SU-DHL-6 (cell line): ENCODE data around the gene IMPDH1.

Source experiments
- H2AFZ ChIP-seq: fragments of 200-600 bp; sonication (generic); 2 replicates; pipeline ENCODE4 v1.6.1; 2014; ENCODE audit warnings: low read depth, mild to moderate bottlenecking, moderate library complexity, mixed read lengths, antibody characterized with exemption, low read length; ENCODE audit not compliant: severe bottlenecking
- H3F3A ChIP-seq: fragments of 200-600 bp; shearing (Covaris generic); 2 replicates; pipeline ENCODE4 v1.6.0; 2016; ENCODE audit warnings: antibody characterized with exemption, mild to moderate bottlenecking; ENCODE audit not compliant: insufficient read depth
- H3K27ac ChIP-seq: fragments of 200-600 bp; sonication (generic); 2 replicates; pipeline ENCODE4 v1.5.1; 2016; ENCODE audit warnings: low read depth, mild to moderate bottlenecking, low read length, moderate library complexity, mixed read lengths
- H3K27me3 ChIP-seq: fragments of 200-600 bp; sonication (generic), shearing (Covaris generic); 2 replicates; pipeline ENCODE4 v1.6.0; 2014; ENCODE audit warnings: mild to moderate bottlenecking, low read length
- H3K36me3 ChIP-seq: fragments of 200-600 bp; sonication (generic); 2 replicates; pipeline ENCODE4 v1.6.1; 2014; ENCODE audit warnings: mild to moderate bottlenecking, low read length, mixed read lengths
- H3K4me2 ChIP-seq: fragments of 300-600, 200-600 bp; shearing (Covaris generic), sonication (generic); 2 replicates; pipeline ENCODE4 v1.6.0; 2014; ENCODE audit warnings: low read length, low read depth, mild to moderate bottlenecking; ENCODE audit not compliant: poor library complexity, severe bottlenecking
- H3K4me3 ChIP-seq: fragments of 200-600 bp; sonication (generic); 2 replicates; pipeline ENCODE4 v1.5.1; 2014; ENCODE audit warnings: antibody characterized with exemption, low read length, mild to moderate bottlenecking, mixed read lengths; ENCODE audit not compliant: insufficient read depth, poor library complexity, severe bottlenecking
- H3K79me2 ChIP-seq: fragments of 200-600 bp; sonication (generic); 2 replicates; pipeline ENCODE4 v1.6.1; 2014; ENCODE audit warnings: mild to moderate bottlenecking, low read length, moderate library complexity; ENCODE audit not compliant: insufficient read depth
- H3K9ac ChIP-seq: fragments of 200-600 bp; sonication (generic); 2 replicates; pipeline ENCODE4 v1.7.0; 2014; ENCODE audit warnings: mild to moderate bottlenecking, low read length
- H3K9me2 ChIP-seq: fragments of 200-600 bp; sonication (generic); replicated peaks from 2 replicates; pipeline ENCODE4 v1.6.1; 2014; ENCODE audit warnings: low read length; ENCODE audit not compliant: insufficient read depth
- H3K9me3 ChIP-seq: fragments of 200-600 bp; sonication (generic); 2 replicates; pipeline ENCODE4 v1.6.1; 2014; ENCODE audit warnings: low read length, mixed read lengths; ENCODE audit not compliant: insufficient read depth
- H4K20me1 ChIP-seq: fragments of 200-600 bp; sonication (generic); 2 replicates; pipeline ENCODE4 v1.6.1; 2014; ENCODE audit warnings: low read depth, mild to moderate bottlenecking, antibody characterized with exemption, low read length, moderate library complexity, mixed read lengths
- EZH2phosphoT487 ChIP-seq: fragments of 200-600 bp; sonication (generic), shearing (Covaris generic); conservative IDR thresholded peaks from 2 replicates; pipeline ENCODE4 v1.6.1; 2018; ENCODE audit warnings: mild to moderate bottlenecking, antibody characterized with exemption, low read length, moderate library complexity, mixed read lengths
- TF ChIP-seq, protein P1 (sequence below): fragments of 200-600 bp; sonication (generic); IDR thresholded peaks from one replicate; pipeline ENCODE4 v1.5.1; 2017; ENCODE audit warnings: antibody characterized with exemption, mild to moderate bottlenecking, low read length, moderate library complexity; ENCODE audit not compliant: insufficient read depth, poor library complexity, severe bottlenecking

The IMPDH1 gene

DNA sequence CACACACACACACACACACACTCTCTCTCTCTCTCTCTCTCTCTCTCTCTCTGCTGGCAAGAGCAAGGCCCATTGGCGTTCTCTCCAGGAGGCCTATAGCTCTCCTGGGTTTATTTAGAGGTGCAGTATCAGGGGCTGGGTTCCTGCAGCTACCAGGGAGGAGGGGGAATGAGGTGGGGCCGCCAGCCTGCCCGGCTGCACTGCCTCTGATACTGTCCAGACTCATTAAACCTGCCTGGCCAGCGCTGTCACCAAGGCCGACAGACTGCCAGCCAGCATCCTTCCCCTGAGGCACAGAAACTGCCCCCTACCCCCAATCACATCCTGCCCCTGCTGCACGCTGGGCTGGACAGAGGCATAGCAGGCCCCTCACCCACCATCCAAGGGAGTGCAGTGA is 52.6 kb downstream of the IMPDH1 start:
- H3K9me2 ChIP-seq = no peaks in the 10 kb centered on the region
- H3K9ac ChIP-seq = no peak overlapping the region
- H3K9me3 ChIP-seq = no peaks in the 10 kb centered on the region
- no peaks in the 10 kb centered on the region for H3K36me3 ChIP-seq
- no peaks in the 10 kb centered on the region for H3K27me3 ChIP-seq
- H3F3A ChIP-seq = no peaks in the 10 kb centered on the region
- no peak overlapping the region for H3K4me3 ChIP-seq
- H3K27ac ChIP-seq = no peak overlapping the region
- TF ChIP-seq EZH2phosphoT487 = no peak
- TF ChIP-seq, protein P1, sequence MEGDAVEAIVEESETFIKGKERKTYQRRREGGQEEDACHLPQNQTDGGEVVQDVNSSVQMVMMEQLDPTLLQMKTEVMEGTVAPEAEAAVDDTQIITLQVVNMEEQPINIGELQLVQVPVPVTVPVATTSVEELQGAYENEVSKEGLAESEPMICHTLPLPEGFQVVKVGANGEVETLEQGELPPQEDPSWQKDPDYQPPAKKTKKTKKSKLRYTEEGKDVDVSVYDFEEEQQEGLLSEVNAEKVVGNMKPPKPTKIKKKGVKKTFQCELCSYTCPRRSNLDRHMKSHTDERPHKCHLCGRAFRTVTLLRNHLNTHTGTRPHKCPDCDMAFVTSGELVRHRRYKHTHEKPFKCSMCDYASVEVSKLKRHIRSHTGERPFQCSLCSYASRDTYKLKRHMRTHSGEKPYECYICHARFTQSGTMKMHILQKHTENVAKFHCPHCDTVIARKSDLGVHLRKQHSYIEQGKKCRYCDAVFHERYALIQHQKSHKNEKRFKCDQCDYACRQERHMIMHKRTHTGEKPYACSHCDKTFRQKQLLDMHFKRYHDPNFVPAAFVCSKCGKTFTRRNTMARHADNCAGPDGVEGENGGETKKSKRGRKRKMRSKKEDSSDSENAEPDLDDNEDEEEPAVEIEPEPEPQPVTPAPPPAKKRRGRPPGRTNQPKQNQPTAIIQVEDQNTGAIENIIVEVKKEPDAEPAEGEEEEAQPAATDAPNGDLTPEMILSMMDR = no peak
- H3K4me2 ChIP-seq = no peak overlapping the region
- H3K79me2 ChIP-seq = no peaks in the 10 kb centered on the region
- H2AFZ ChIP-seq = no peak overlapping the region
- no peaks in the 10 kb centered on the region for H4K20me1 ChIP-seq

- Histone ChIP-seq H2AFZ (no peak overlapping the region), H3K4me2 (no peak overlapping the region), H3K9ac (no peak overlapping the region), H3K4me3 (no peak overlapping the region), H3F3A (no peaks in the 10 kb centered on the region), H3K9me3 (no peaks in the 10 kb centered on the region), H3K9me2 (no peaks in the 10 kb centered on the region), H3K27me3 (no peaks in the 10 kb centered on the region), H4K20me1 (no peaks in the 10 kb centered on the region), H3K27ac (no peak overlapping the region), H3K79me2 (no peaks in the 10 kb centered on the region), H3K36me3 (no peaks in the 10 kb centered on the region)
- TF ChIP-seq EZH2phosphoT487 = no peak
- TF ChIP-seq, protein P1 = no peak
Observed at GRCh38 chr7:128356546-128357216, 53.1 kb downstream of the IMPDH1 start.

GRCh38 chr7:128353610-128354009 is 56.2 kb downstream of the IMPDH1 start:
- Histone ChIP-seq H3K4me3 (no peak overlapping the region), H3K27ac (no peak overlapping the region), H3K36me3 (no peaks in the 10 kb centered on the region), H2AFZ (no peak overlapping the region), H3F3A (no peaks in the 10 kb centered on the region), H3K4me2 (no peak overlapping the region), H3K27me3 (no peaks in the 10 kb centered on the region), H3K79me2 (no peaks in the 10 kb centered on the region), H3K9ac (no peak overlapping the region), H3K9me2 (no peaks in the 10 kb centered on the region), H3K9me3 (no peaks in the 10 kb centered on the region), H4K20me1 (no peaks in the 10 kb centered on the region)
- no peak for TF ChIP-seq EZH2phosphoT487
- TF ChIP-seq, protein P1 = no peak
